GM18907 (cell line): Measurements from ENCODE around the gene DENND1C.

ENCODE experiments used
- ATAC-seq: cut with Tn5 transposase; IDR thresholded peaks from one replicate; pipeline ENCODE4 v1.9.1; 2021; ENCODE audit warnings: mild to moderate bottlenecking, moderate library complexity; ENCODE audit not compliant: unreplicated experiment

Gene DENND1C

DNA sequence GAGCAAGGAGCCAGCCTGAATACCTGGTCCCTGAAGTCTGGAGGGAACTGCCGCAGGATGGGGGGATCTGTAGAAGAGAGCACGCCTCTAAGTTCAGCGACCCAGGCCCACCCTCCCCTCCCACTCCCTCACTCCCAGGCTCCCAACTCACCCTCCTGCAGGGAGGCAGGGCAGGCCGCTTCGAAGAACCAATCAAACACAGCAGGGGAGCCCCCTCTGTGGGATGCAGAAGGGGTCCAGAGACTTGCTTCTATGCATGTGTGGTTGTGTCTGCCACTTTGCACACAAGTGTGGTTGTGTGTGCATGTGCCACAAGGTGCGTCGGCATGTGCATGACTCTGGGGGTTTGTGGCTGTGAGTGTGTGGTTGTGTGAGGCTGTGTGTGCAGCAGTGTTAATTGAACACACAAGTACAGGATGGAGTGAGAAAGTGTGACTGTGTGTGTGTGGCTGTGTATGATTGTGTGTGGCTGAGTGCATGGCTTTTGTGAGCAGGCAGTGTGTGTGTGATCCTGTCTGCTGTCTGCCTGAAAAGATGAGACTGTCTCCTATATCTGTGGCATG, 1.7 kb downstream of the DENND1C start:
- no peak for ATAC-seq

DNA sequence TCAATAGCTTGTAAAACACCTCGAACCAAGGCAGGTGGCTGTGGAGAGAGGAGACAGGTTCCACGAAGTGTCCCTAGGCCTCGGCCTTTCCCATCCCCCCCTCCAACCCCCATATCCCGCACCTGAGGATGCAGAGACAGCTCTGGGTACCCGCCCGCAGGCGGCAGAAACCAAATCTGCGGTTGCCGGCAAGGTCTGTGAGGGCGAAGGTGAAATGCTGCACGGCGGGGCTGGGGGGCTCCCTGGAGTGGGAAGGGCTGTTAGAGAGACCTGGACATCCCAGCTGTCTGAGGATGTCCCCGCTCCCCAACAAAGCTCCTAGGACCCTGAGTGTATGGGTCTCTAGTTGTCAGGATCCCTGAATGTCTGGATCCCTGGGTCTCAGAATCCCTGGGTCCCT, 2.8 kb downstream of the DENND1C start:
- no peak for ATAC-seq

DNA sequence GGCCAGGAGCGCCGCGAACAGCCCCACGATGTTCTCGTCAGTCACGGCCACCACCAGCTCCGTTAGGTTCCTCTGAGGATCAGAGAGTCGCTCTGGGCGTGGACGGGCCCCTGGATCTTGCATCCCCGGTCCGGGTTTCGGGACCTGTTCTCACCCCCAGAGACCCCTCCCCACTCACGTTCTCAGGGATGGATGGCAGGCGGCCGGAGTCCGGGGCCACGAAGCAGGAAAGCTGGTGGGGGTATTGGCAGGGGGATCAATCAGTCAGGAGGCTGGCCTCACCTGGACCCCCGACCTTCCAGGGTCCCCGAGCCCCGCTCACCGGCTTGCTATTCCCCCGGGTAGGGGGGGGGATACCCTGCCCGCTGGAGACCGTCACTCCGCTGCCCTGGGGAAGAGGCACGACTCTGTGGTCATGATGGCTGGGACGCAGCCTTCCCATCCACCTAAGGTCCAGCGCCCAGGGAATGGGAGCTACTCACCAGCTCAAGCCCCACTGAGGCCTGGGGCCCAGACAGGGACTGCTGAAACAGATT, 4.6 kb downstream of the DENND1C start:
- ATAC-seq, result no peak

DNA sequence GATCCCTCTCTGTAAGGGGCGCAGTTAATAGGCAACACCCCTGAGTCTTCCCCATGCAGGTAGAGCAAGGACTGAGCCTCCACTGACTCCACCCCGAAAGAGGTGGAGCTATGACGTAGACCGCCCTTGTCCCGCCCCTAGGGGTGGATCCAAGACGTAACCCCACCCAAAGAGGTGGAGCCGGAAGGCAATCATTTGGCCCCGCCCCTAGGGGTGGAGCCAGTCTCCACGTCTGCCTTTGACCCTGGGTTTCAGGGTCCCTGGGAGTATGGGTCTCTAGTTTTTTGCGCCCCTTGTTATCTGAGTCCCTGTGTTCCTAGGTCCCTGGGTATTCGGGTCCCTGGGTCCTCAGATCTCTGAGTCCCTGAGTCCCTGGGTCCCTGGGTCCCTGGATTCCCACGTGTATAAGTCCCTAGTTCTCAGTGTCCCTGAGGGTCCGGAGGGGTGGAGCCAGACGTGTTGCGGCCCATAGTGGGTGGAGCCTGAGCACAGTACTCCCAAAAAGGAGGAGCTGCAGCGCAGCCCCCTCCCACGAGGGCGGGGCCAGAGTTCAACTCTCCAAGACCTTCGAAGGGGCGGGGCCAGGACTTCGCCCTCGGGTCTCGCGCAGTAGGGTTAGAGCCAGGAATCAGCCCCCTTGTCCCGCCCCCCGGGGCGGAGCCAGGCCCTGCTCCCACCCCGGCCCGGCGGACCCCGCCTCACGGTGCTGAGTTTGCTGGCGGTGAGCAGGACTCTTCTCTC, 5.3 kb downstream of the DENND1C start:
- no peak for ATAC-seq

DNA sequence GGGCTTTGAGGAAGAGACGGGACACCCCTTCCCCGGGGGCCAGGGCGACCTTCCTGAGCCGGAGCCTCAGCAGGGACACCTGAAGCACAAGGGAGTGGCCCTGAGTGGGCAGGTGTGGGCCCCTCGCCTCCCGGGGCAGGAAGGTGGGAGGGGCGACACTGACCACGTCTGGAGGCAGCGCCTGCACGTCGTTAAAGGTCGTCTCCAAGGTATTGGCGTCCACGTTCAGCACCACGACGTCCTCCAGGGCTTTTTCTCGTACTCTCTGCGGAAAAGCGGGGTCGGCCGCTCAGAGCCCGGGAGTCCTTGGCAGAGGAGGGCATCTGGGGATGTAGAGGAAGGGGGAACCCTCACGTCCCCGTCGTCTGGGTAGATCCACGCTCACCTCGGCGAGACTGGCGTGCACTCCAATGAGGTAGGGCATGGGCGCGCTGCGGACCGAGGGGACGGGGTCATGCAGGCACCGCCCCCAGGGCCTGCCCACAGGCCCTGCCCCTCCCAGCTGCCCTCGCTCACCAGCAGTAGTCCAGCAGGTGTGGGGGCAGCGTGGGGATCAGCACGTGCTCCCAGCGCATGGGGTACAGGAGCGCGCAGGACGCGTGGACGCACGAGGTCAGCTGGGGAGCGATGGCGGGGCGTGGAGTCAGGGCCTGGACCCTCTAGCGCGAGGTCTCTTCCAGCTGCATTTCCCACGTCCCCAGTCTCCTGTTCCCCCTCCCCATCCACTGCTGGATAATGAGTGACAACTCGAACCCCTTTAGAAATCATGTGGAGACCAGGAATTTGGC, 6.1 kb downstream of the DENND1C start:
- ATAC-seq, result no peak

DNA sequence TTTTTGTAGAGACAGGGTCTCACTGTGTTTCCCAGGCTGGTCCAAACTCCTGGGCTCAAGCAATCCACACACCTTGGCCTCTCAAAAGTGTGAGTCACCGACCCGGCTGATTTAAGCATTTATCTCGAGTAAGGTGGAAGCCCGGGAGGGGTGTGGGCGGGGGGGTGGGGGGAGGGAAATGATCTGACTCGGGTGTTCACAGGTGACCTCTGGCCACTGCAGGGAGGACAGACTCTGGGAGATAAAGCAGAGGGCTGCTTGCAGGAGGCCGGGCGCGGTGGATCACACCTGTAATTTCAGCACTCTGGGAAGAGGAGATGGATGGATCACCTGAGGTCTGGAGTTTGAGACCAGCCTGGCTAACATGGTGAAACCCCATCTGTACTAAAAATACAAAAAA, 7.9 kb downstream of the DENND1C start:
- ATAC-seq, result no peak

DNA sequence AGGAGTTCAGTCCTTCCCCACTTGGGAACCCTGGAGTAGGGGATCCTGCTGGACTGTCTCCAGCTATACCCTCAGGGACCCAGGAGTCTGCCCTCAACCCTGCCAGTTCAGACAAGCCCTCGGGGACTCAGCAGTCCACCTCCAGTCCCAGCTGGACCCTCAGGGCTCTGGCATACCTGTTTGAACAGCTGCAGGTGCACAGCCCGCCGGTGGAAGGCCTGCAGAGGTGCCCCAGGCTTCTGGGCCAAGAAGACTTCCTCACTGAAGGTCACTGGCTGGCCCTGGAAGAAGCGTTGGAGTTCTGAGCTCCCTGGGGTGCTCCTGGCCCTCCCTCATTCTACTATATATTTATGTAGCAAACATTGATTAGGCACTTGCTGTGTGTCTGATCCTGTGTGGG, 8.9 kb downstream of the DENND1C start:
- ATAC-seq, result no peak

DNA sequence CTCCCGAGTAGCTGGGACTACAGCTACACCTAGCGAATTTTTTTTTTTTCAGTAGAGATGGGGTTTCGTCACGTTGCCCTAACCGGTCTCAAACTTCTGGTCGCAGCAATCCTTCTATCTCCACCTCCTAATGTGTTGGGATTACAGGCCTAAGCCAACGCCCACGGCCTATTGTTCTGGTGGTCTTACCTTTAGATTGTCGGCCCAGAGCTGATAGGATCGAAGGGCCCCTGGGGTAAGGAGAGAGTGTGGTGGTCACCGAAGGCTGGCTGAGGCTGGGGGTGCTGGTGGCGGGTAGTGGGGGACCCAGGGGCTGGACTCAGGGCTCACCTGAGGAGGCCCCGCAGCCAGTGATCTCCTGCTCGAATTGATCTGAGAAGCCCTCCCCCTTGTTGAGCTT, 10.5 kb downstream of the DENND1C start:
- no peak for ATAC-seq

DNA sequence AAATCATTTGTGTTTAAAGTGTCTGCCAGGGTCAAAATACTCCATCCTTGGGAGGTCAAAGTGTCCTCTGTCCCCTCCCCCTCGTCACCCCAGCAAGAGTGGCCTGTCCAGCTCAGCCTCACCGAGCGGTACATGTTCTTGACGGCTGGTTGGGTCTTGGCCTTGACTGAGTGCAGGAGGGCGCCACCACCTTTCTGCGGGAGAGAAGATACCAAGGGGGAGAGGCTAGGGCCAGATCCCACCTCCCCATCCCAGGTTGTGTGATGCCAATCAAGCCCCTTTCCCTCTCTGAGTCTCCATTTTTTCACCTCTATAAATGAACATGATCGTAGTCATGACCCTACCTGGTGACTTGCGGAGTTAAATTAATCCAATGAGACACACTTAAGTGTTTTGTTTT, 11.4 kb downstream of the DENND1C start:
- no peak for ATAC-seq

DNA sequence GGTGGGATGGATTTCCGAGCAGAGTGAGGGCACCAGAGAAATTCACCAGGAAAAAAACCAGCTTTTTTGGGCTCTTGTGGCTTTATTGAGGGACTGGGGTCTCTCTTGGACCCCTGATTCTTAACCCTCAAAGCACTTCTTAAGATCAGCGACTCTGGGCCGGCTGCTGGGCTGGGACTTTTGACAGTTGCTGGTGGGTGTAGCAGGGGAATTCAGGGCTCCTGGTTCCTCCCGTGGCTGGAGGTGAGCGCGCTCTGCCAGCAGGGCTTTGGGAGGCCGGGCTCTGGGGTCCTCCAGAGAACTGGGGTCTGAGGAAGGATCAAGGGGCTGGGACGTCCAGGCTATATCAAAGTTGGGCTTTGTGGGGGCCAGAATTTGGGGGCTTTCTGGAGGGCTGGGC, 14.2 kb downstream of the DENND1C start:
- no peak for ATAC-seq

DNA sequence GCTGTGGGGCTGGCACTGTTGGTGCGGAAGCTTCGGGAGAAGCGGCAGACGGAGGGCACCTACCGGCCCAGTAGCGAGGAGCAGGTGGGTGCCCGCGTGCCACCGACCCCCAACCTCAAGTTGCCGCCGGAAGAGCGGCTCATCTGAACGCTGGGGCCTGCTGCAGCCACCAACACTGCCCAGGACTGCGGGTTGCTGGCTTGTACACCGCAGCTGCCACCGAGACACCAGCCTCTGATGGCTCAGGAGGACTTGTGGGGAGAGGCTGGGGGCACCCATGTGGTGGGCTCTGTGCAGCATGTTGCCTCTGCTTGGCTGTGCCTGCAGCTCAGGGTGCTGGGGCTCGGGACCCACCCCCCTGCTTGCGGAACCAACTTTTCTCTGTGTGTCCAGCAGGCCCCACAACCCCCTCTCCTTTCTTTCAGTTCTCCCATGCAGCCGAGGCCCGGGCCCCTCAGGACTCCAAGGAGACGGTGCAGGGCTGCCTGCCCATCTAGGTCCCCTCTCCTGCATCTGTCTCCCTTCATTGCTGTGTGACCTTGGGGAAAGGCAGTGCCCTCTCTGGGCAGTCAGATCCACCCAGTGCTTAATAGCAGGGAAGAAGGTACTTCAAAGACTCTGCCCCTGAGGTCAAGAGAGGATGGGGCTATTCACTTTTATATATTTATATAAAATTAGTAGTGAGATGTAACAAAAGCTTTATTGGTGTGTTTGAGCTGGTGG, 14.9 kb downstream of the DENND1C start:
- ATAC-seq, result no peak

DNA sequence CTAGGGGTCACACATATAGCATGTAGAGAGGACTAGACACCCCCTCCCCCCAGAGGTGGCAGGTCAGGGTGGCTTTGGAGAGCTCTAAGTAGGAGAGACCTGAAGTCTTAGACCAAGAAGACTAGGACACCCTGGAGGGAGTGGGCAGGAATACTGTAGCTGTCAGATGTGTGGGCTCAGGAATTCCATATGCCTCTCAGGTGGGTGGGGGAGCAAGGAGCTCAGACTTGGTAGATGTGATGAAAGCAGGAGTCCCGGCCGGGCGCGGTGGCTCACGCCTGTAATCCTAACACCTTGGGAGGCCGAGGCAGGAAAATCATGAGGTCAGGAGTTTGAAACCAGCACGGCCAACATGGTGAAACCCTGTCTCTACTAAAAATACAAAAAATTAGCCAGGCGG, 15.9 kb downstream of the DENND1C start:
- no peak for ATAC-seq

DNA sequence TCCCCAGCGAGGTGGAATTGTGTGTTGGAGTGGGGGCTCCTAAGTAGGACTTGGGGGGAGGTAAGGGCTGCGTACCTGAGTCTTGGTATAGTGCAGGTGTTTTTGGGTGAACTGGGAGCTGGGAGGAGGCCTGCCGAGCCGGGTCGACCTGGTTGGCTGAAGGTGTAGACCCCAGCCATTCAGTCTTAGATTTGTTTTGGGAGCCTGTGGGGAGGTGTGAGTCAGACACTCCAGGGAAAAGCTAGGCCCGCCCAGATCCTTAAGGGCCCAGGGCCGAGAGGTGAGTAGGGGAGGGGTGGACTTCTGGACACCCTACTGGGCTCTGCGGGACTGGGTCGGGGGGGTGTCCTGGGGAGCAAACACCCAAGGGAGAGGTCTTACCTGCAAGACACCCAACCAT, 16.6 kb downstream of the DENND1C start:
- ATAC-seq, result no peak

DNA sequence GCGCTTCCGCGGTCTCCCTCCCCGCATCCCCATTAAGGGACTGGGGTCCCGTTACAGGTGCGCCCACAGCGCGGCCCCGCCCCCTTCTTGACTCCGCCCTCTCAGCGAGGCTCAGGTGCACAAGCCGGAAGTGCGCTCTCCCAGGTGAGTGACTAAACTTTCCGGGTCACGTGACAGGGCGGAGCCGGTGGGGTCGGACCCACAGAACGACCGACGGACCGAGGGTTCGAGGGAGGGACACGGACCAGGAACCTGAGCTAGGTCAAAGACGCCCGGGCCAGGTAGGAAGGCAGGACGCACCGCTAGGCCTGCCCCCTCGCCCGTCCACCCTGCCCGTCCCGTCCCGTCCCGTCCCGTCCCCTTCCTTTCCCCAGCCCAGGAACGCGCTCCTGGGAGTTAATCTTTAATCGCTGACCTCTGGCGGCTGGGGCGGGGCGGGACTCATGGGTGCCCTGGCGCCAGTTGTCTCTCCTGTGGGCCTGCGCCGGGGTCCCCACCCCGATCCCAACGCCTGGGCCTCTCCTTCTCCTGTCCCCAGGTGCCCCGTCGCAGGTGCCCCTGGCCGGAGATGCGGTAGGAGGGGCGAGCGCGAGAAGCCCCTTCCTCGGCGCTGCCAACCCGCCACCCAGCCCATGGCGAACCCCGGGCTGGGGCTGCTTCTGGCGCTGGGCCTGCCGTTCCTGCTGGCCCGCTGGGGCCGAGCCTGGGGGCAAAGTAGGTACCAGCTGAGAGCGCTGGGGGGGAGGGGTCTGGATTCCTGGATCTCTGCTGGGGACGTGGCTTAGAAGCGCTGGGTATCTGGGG, 17.3 kb downstream of the DENND1C start, which contains the start of gene CRB3:
Gene CRB3, plus strand, starts transcription at position 202 of the 804 bp plus-strand sequence. Its CDS starts 431 bp downstream, at position 633.
- no peak for ATAC-seq

DNA sequence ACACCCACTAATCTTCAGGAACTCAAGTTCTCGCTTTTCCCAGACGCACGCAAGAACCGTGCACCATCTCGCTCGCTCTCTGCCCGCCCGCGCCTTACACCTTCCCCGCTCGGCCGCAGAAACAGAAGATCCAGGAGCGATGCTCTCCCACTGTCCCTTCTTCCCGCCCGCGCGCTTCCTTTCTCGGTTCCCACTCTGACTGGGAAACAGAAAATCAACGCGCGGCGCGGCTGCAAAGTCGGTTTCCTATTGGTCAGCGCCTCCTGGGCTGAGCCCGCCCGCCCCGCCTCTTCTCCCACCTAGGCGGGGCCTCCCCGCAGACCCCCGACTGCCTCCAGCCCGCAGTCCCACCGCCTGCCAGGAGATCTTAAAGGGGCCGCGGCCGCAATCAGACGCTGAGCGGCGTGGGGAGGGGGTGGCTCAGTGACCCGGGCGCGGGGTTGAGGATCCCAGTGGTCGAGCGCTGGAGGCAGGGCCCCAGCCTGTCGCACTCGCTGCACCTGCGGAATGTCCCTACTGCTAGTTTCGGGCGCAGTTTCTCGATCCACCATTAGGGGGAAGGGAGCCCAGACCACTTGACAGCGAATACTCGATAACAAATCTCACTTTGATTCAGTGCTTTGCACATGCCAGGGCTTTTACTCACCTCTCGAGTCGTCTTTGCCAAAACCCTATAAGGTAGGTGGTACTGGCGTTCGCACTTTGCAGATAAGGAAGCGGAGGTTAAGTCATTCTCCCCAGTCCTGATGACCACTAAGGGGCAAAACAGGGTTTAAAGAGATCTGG, 21.3 kb downstream of the DENND1C start:
- ATAC-seq, result peak; percentile 78

DNA sequence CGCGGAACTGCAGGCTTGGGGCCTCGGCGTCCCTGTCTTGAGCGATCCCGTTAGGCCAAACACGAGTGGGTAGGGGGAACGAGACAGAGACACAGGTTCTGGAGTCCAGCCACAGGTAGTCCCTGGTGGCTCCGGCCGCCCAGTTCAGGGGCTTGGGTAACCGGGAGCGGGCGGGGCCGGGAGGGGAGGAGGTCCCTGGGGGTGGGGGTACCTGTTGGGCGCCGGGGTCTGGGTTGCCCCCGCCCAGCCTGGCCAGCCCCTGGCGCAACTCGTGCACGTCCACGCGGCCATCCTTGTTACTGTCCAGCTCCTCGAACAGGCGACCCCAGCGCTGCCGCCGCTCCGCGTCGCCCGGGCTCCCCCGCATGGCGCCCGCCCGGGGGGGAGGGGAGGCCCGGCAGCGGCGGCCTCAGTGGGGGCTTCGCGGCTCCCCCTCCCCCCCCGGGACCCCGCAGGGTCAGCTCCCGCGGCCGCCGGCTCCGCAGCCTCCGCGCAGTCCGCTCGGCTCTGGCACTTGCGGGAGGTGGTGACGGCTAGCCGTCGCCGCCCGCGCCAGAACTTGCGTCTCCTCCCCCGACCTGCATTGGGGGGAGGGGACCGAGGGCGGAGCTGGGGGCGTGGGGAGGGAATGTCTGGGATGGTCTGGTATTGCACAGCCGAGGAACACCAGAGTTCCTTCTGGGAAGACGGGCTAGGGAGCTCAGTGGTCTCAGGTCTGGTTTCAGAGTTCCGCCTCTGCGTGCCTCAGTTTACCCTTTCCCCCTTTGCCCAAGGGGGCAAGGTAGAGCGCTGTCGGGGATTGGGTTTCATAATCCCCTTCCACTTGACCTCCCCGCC, 22.1 kb downstream of the DENND1C start, which contains the start of gene SLC25A23:
Gene SLC25A23, minus strand, starts transcription at position 531 of the 837 bp plus-strand sequence. Its CDS starts 164 bp downstream, at position 367.
- ATAC-seq, result peak; percentile 38

DNA sequence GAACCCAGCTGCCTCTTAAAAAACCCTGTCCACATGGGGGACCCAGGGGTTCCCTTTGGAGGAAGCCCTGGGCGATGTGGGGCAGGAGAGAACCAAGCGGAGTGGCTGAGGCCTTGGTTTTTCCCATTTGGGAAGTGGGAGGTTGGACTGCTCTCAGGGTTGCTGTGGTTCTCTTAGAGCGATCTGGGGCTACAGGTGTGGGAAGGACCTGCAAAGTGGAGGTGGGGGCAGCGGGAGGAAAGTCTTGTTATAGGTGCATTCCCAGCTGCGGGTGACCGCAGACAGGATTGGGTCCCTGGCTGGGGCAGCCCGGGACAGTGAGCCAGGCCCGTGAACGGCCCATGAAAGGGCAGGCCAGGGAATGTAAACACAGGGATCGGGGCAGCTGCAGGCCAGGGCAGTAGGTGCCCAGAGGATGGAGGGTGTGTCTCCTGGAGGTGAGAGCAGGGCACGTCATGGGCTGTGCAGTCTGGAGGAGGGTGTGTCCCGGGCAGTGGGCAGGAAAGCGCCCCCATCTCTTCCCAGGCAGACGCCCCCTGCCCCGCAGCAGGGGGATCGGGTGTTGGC, 22.8 kb downstream of the DENND1C start:
- no peak for ATAC-seq
